ENCODE measurements around the gene PIK3C2A.

GRCh38 chr11:17218403-17218802 is 10.6 kb upstream of the PIK3C2A start:
- TF ChIP-seq CSDC2 (CRISPR knock-in tag; IDR thresholded peaks at IDR 0.05) (no peak), ARNTL (CRISPR knock-in tag; IDR thresholded peaks at IDR 0.05; ENCODE audit: borderline replicate concordance, low read depth) (no peak), ZFP30 (CRISPR knock-in tag; IDR thresholded peaks at IDR 0.05) (no peak), SNAI2 (CRISPR knock-in tag; IDR thresholded peaks at IDR 0.05) (no peak)
